GM12873 (cell line): ENCODE results near the gene ADAM10.

ENCODE experiments used
- CTCF ChIP-seq: IDR thresholded peaks from 2 replicates; pipeline ENCODE4 v1.5.1; 2012; ENCODE audit warnings: low read depth, mild to moderate bottlenecking, moderate library complexity, low read length, control low read depth; ENCODE audit not compliant: insufficient read depth; ENCODE audit errors: missing control alignments

The ADAM10 gene

DNA sequence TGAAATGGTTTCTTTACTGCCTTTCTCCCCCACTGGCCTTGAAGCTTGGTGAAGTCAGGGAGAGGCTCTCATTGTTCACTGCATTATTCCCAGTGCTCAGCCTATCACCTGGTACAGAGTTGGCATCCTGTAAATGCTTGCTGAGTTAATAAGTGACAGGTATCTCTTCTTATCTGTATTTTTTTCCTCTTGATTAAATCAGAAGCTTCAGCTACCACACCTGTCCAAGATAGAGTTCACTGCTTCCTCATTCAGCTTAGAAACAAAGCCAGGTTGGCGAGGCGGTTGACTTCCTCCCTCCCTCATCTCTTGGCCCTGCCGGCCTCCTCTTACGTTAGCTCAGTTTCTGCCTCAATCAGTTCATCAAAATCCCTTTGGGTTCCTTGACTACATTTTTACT lies 174.9 kb downstream of the ADAM10 start:
- no peak for TF ChIP-seq CTCF

- TF ChIP-seq CTCF = no peak
These were observed 176.2 kb downstream of the ADAM10 start for GRCh38 chr15:58573270-58573669.

DNA sequence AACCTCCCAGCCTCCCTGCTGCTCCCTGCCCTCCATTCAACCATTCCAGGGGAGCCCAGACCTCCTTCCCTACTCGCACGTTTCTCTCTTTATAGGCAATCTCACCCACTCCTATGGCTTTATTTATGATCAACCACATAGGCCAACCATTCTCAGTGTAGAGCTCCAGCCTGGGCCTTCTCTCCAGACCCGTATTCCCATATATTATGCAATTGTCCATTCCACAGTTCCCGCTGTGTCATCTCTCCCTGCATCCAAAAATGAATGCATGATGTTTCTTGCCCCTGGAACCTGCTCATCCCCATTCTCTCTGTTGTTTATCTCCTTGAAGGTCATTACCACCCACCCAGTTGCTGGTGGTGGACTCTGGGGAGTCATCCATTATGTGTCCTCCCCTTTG lies 177.0 kb downstream of the ADAM10 start:
- no peak for TF ChIP-seq CTCF

DNA sequence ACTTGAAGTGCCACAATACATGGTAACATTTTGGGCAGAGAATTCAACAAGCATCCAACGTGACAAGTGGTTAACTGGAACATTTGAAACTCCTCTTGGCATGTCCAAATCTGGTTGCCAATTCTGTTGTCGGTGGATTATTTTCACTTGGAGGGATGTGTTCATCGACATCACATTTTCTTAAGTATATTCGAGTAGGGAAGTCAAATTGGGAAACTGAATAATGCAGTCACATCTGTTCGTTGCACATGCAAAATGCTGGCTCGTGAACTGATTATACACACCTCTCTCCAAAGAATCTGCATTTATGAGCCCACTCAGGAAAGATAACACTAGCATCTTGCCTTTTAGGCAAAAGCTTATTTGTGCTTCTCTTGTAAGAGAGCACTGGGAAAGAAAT lies 178.0 kb downstream of the ADAM10 start:
- no peak for TF ChIP-seq CTCF

- no peak for TF ChIP-seq CTCF
These were observed 180.1 kb downstream of the ADAM10 start for GRCh38 chr15:58569455-58569854.

DNA sequence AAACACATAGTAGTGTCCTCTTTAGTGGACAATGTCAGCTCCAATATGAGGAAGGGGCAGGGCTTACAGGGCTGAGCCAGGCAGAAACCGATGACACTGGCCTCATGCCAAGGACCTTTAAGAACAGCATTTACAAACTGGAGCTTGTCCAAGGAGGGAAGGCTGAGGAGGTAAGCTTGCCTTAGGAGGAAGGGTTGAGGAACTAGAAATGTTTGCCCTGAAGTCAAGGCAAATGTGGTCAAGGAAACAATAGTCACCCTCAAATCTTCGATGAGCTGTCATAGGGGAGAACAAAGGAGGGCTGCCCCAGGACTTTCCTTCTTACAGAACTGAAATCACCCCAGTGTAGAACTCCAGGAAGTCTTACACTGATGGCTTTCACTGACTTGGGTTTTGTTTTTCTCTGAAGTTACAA lies 181.3 kb downstream of the ADAM10 start:
- no peak for TF ChIP-seq CTCF

GRCh38 chr15:58566029-58566428 lies 183.5 kb downstream of the ADAM10 start:
- TF ChIP-seq CTCF = no peak

- no peak for TF ChIP-seq CTCF
These were observed 183.9 kb downstream of the ADAM10 start for GRCh38 chr15:58565619-58566018.
